OCI-LY7 (cell line): ENCODE results near the gene PTPRE.

Experiments
- CTCF ChIP-seq: fragments of 200-600 bp; sonication (generic); conservative IDR thresholded peaks from 2 replicates; pipeline ENCODE4 v1.5.1; 2014; ENCODE audit warnings: mild to moderate bottlenecking, antibody characterized with exemption, low read length, moderate library complexity, mixed read lengths
- EZH2phosphoT487 ChIP-seq: fragments of 200-600 bp; sonication (generic); IDR thresholded peaks from 2 replicates; pipeline ENCODE4 v1.6.1; 2018; ENCODE audit warnings: low read depth, borderline replicate concordance, mild to moderate bottlenecking, mixed run types, antibody characterized with exemption, low read length, moderate library complexity, mixed read lengths

- TF ChIP-seq CTCF, result no peak
- TF ChIP-seq EZH2phosphoT487, result no peak
These were observed 91.0 kb downstream of the PTPRE start for GRCh38 chr10:127997937-127998336.
